Measurements from ENCODE around the gene DPF3. TPM values are rescaled to one million over a fixed set of nuclear protein-coding genes. Genes with fewer than 3 reads are reported as not detected.

DPF3 gene
- total and polyA plus RNA-seq, 2 donors (not counting 1 experiment from before 2014, with no cell fraction given) = 3.4 to 10.2 TPM

GRCh38 chr14:72815430-72815829 lies 78.5 kb downstream of the DPF3 start:
- H3K9me3 Mint-ChIP-seq (ENCODE audit: insufficient read depth) = no peaks in the 10 kb centered on the region
- ChIA-PET CTCF (interaction anchor here (0.5 kb wide), 1 partner anchor 1192 kb away, joined by 3 read pairs; no protein-coding TSS in a partner anchor), POLR2A (no interaction called here)
- Histone ChIP-seq H3K79me2 (ENCODE audit: control insufficient read depth, insufficient read depth, low read length) (peaks cover 44% of the 10 kb centered on the region), H3K9ac (ENCODE audit: low read length) (no peak overlapping the region), H3K4me1 (ENCODE audit: control insufficient read depth in 2 of 2, insufficient read depth in 2 of 2, low read length in 2 of 2) (peaks cover 19 to 23% of the 10 kb centered on the region in 2 donors), H3K27ac (ENCODE audit: low read length in 2 of 2) (no peak overlapping the region), H3K9me3 (ENCODE audit: control extremely low read depth in 1 of 3, control insufficient read depth in 2 of 3, insufficient read depth in 1 of 3, low read length in 2 of 3) (peaks cover 4 to 9% (median 8%) of the 10 kb centered on the region in 3 donors), H3K4me3 (ENCODE audit: control extremely low read depth in 1 of 5, extremely low read depth in 1 of 5, insufficient read depth in 1 of 5, low read depth in 2 of 5, low read length in 4 of 5) (no peak overlapping the region), H2AFZ (ENCODE audit: insufficient read depth, low read depth, low read length, poor library complexity, severe bottlenecking) (no peak overlapping the region), H3K36me3 (replicated peaks in 1 of 2; ENCODE audit: control extremely low read depth in 1 of 2, control insufficient read depth in 1 of 2, extremely low read depth in 1 of 2, insufficient read depth in 2 of 2, low read length in 1 of 2) (no peaks in the 10 kb centered on the region), H3K4me2 (replicated peaks; ENCODE audit: low read depth, low read length, poor library complexity, severe bottlenecking) (no peak overlapping the region), H4K20me1 (ENCODE audit: control insufficient read depth, insufficient read depth, low read length, poor library complexity, severe bottlenecking) (no peaks in the 10 kb centered on the region), H3K27me3 (replicated peaks in 1 of 4; ENCODE audit: control extremely low read depth in 1 of 4, control insufficient read depth in 3 of 4, insufficient read depth in 4 of 4, low read length in 3 of 4) (no peaks in the 10 kb centered on the region)
- H3K27me3 Mint-ChIP-seq = no peaks in the 10 kb centered on the region
- no peak overlapping the region for H3K4me3 Mint-ChIP-seq
- H3K27ac Mint-ChIP-seq = no peak overlapping the region
- intact Hi-C loops (cut with micrococcal nuclease) = no loop called here
- ATAC-seq (ENCODE audit: low read depth) = no peak
- no peak for TF ChIP-seq CTCF (IDR thresholded peaks at IDR 0.05)
- TF ChIP-seq EZH2 (IDR thresholded peaks at IDR 0.05; ENCODE audit: borderline replicate concordance, insufficient read depth, low read depth, low read length, poor library complexity, severe bottlenecking) = no peak
- DNase-seq = no peak
- peaks cover 50% of the 10 kb centered on the region for H3K4me1 Mint-ChIP-seq
- WGBS (ENCODE audit: insufficient coverage) = 65% methylated on average over 3 of the region's 4 CpGs

- Mint-ChIP-seq H3K4me3 (no peak overlapping the region), H3K27me3 (no peaks in the 10 kb centered on the region), H3K9me3 (ENCODE audit: insufficient read depth) (no peaks in the 10 kb centered on the region), H3K4me1 (peaks cover 46% of the 10 kb centered on the region), H3K27ac (no peak overlapping the region)
- Histone ChIP-seq H3K4me1 (ENCODE audit: control insufficient read depth in 2 of 2, insufficient read depth in 2 of 2, low read length in 2 of 2) (peaks cover 10 to 20% of the 10 kb centered on the region in 2 donors), H3K36me3 (replicated peaks in 1 of 2; ENCODE audit: control extremely low read depth in 1 of 2, control insufficient read depth in 1 of 2, extremely low read depth in 1 of 2, insufficient read depth in 2 of 2, low read length in 1 of 2) (no peaks in the 10 kb centered on the region), H3K27ac (ENCODE audit: low read length in 2 of 2) (no peak overlapping the region), H3K27me3 (replicated peaks in 1 of 4; ENCODE audit: control extremely low read depth in 1 of 4, control insufficient read depth in 3 of 4, insufficient read depth in 4 of 4, low read length in 3 of 4) (no peaks in the 10 kb centered on the region), H3K9me3 (ENCODE audit: control extremely low read depth in 1 of 3, control insufficient read depth in 2 of 3, insufficient read depth in 1 of 3, low read length in 2 of 3) (peaks cover 0 to 10% (median 0%) of the 10 kb centered on the region in 3 donors), H2AFZ (ENCODE audit: insufficient read depth, low read depth, low read length, poor library complexity, severe bottlenecking) (no peak overlapping the region), H4K20me1 (ENCODE audit: control insufficient read depth, insufficient read depth, low read length, poor library complexity, severe bottlenecking) (no peaks in the 10 kb centered on the region), H3K4me2 (replicated peaks; ENCODE audit: low read depth, low read length, poor library complexity, severe bottlenecking) (no peak overlapping the region), H3K79me2 (ENCODE audit: control insufficient read depth, insufficient read depth, low read length) (peaks cover 40% of the 10 kb centered on the region), H3K4me3 (ENCODE audit: control extremely low read depth in 1 of 5, extremely low read depth in 1 of 5, insufficient read depth in 1 of 5, low read depth in 2 of 5, low read length in 4 of 5) (no peak overlapping the region), H3K9ac (ENCODE audit: low read length) (no peak overlapping the region)
- ATAC-seq (ENCODE audit: low read depth) (no peak), DNase-seq (no peak)
- TF ChIP-seq EZH2 (IDR thresholded peaks at IDR 0.05; ENCODE audit: borderline replicate concordance, insufficient read depth, low read depth, low read length, poor library complexity, severe bottlenecking) = no peak
- TF ChIP-seq CTCF (IDR thresholded peaks at IDR 0.05) = no peak
- POLR2A ChIA-PET = no interaction called here
- CTCF ChIA-PET = no interaction called here
- WGBS (ENCODE audit: insufficient coverage) = 91% methylated on average over 15 of the region's 17 CpGs
- intact Hi-C loops (cut with micrococcal nuclease) = no loop called here
Observed at GRCh38 chr14:72812292-72812851, 81.5 kb downstream of the DPF3 start.

Data from B cell (primary cell).